ENCODE data around the gene KRTAP3-1. TPM values are rescaled to one million over a fixed set of nuclear protein-coding genes. Genes with fewer than 3 reads are reported as not detected.
A peak's percentile ranks its signal among the peaks of the same experiment; 100 is the strongest.

KRTAP3-1 gene
- polyA plus RNA-seq, 1 donor from 2014 or later = not detected

DNA sequence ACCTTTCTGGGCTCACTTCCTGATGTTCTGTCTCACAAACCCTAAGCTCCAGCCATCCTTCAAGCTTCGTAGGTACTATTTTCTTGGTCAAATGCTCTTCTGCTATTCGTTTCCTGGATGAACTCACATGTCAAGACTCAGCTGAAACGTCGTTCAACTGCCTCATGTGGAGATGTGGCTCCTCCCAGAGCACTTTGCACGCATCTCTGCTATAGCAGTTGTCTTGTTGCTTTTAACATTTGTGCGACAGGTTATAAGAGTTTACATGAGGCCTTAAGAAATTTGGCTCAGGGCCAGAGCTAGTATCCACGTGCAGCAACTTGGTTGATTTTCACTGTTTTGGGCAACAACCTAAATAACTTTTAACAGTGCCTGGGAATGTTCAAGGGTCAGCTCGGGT, 22.0 kb downstream of the KRTAP3-1 start:
- no peaks in the 10 kb centered on the region for H3K27me3 ChIP-seq (ENCODE audit: insufficient read depth, low read depth, low read length)
- H3K79me2 ChIP-seq (replicated peaks; ENCODE audit: insufficient read depth, low read length) = no peaks in the 10 kb centered on the region
- H3K9ac ChIP-seq (ENCODE audit: low read length) = no peak overlapping the region
- no peaks in the 10 kb centered on the region for H3F3A ChIP-seq (ENCODE audit: insufficient read depth, low read length, poor library complexity, severe bottlenecking)
- no peaks in the 10 kb centered on the region for H3K9me2 ChIP-seq (ENCODE audit: insufficient read depth, low read length)
- H4K20me1 ChIP-seq (ENCODE audit: insufficient read depth) = no peaks in the 10 kb centered on the region
- no peak overlapping the region for H3K4me3 ChIP-seq (ENCODE audit: low read length)
- TF ChIP-seq EP300 (conservative IDR thresholded peaks at IDR 0.05; ENCODE audit: poor library complexity, severe bottlenecking) (no peak), SMC3 (conservative IDR thresholded peaks at IDR 0.05; ENCODE audit: poor library complexity) (no peak), TAF1 (IDR thresholded peaks at IDR 0.05; ENCODE audit: low read depth) (no peak), POLR2AphosphoS5 (IDR thresholded peaks at IDR 0.05) (no peak), EZH2 (IDR thresholded peaks at IDR 0.05; ENCODE audit: borderline replicate concordance, insufficient read depth, low read length, poor library complexity, severe bottlenecking) (no peak), RAD21 (conservative IDR thresholded peaks at IDR 0.05) (no peak), MXI1 (conservative IDR thresholded peaks at IDR 0.05; ENCODE audit: poor library complexity, severe bottlenecking) (no peak)
- TF ChIP-seq, protein P1, sequence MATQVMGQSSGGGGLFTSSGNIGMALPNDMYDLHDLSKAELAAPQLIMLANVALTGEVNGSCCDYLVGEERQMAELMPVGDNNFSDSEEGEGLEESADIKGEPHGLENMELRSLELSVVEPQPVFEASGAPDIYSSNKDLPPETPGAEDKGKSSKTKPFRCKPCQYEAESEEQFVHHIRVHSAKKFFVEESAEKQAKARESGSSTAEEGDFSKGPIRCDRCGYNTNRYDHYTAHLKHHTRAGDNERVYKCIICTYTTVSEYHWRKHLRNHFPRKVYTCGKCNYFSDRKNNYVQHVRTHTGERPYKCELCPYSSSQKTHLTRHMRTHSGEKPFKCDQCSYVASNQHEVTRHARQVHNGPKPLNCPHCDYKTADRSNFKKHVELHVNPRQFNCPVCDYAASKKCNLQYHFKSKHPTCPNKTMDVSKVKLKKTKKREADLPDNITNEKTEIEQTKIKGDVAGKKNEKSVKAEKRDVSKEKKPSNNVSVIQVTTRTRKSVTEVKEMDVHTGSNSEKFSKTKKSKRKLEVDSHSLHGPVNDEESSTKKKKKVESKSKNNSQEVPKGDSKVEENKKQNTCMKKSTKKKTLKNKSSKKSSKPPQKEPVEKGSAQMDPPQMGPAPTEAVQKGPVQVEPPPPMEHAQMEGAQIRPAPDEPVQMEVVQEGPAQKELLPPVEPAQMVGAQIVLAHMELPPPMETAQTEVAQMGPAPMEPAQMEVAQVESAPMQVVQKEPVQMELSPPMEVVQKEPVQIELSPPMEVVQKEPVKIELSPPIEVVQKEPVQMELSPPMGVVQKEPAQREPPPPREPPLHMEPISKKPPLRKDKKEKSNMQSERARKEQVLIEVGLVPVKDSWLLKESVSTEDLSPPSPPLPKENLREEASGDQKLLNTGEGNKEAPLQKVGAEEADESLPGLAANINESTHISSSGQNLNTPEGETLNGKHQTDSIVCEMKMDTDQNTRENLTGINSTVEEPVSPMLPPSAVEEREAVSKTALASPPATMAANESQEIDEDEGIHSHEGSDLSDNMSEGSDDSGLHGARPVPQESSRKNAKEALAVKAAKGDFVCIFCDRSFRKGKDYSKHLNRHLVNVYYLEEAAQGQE (IDR thresholded peaks at IDR 0.05; ENCODE audit: borderline replicate concordance) = no peak
- TF ChIP-seq, protein P2, sequence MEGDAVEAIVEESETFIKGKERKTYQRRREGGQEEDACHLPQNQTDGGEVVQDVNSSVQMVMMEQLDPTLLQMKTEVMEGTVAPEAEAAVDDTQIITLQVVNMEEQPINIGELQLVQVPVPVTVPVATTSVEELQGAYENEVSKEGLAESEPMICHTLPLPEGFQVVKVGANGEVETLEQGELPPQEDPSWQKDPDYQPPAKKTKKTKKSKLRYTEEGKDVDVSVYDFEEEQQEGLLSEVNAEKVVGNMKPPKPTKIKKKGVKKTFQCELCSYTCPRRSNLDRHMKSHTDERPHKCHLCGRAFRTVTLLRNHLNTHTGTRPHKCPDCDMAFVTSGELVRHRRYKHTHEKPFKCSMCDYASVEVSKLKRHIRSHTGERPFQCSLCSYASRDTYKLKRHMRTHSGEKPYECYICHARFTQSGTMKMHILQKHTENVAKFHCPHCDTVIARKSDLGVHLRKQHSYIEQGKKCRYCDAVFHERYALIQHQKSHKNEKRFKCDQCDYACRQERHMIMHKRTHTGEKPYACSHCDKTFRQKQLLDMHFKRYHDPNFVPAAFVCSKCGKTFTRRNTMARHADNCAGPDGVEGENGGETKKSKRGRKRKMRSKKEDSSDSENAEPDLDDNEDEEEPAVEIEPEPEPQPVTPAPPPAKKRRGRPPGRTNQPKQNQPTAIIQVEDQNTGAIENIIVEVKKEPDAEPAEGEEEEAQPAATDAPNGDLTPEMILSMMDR (IDR thresholded peaks at IDR 0.05; ENCODE audit: poor library complexity, severe bottlenecking) = no peak
- no peak overlapping the region for H2AFZ ChIP-seq (ENCODE audit: low read depth, low read length)
- no peaks in the 10 kb centered on the region for H3K9me3 ChIP-seq (ENCODE audit: low read length)
- no peak overlapping the region for H3K4me2 ChIP-seq (ENCODE audit: low read length)
- H3K27ac ChIP-seq (ENCODE audit: low read length) = no peak overlapping the region
- H3K36me3 ChIP-seq (ENCODE audit: insufficient read depth, low read length) = no peaks in the 10 kb centered on the region

DNA sequence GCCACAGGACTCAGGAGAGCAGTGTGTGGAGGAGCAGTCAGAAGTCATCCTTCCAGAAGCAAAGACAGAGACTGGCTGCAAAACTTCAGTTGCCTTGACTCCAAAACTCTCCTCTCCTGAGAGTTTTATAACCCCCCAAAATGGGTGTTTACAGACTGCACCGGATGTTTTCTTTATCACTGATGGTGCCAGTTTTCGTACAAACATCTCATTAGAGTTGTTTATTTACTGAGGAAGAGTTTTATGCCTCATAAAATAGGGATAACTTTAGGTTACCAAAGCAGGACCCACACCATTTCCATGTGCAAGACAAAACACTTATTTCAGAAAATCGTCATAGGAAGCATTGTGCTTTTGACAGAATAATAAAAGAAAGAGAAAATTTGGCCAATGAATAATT, 24.7 kb downstream of the KRTAP3-1 start, which contains the start of gene KRT40:
Gene KRT40, minus strand, starts transcription at position 101 of the 400 bp plus-strand sequence. Its CDS starts 53 bp downstream, at position 48.
- Histone ChIP-seq H4K20me1 (ENCODE audit: insufficient read depth) (no peaks in the 10 kb centered on the region), H2AFZ (ENCODE audit: low read depth, low read length) (no peak within 1 kb of the TSS), H3K79me2 (replicated peaks; ENCODE audit: insufficient read depth, low read length) (no peaks in the 10 kb centered on the region), H3K27ac (ENCODE audit: low read length) (no peak within 1 kb of the TSS), H3K4me3 (ENCODE audit: low read length) (no peak within 1 kb of the TSS), H3K27me3 (ENCODE audit: insufficient read depth, low read depth, low read length) (no peaks in the 10 kb centered on the region), H3K9ac (ENCODE audit: low read length) (no peak within 1 kb of the TSS), H3K36me3 (ENCODE audit: insufficient read depth, low read length) (no peaks in the 10 kb centered on the region), H3K9me3 (ENCODE audit: low read length) (no peaks in the 10 kb centered on the region), H3F3A (ENCODE audit: insufficient read depth, low read length, poor library complexity, severe bottlenecking) (no peaks in the 10 kb centered on the region), H3K4me2 (ENCODE audit: low read length) (no peak within 1 kb of the TSS), H3K9me2 (ENCODE audit: insufficient read depth, low read length) (no peaks in the 10 kb centered on the region)
- TF ChIP-seq EZH2 (IDR thresholded peaks at IDR 0.05; ENCODE audit: borderline replicate concordance, insufficient read depth, low read length, poor library complexity, severe bottlenecking) = no peak

DNA sequence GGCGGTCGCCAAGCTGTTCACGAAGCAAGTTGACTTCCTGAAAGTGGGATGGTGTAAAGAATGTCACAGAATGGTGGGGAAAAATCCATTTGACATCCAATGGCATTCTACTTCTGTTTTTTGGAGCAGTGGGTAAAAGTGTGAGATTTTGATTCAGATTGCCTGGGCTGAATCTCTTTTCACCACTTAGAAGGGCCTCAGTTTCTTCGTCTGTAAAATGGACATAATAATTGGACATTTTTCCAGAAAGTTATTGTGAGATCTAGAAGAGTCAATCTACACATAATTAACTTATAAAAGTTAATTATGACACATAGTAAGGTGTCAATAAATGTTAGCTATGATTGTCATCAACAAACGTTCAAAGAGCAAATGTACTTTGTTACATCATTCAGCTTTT, 27.8 kb downstream of the KRTAP3-1 start:
- no peak for TF ChIP-seq SMC3 (conservative IDR thresholded peaks at IDR 0.05; ENCODE audit: poor library complexity)
- no peak for TF ChIP-seq EZH2 (IDR thresholded peaks at IDR 0.05; ENCODE audit: borderline replicate concordance, insufficient read depth, low read length, poor library complexity, severe bottlenecking)
- TF ChIP-seq, protein P2 (IDR thresholded peaks at IDR 0.05; ENCODE audit: poor library complexity, severe bottlenecking) = no peak
- peak overlapping the region; percentile 28 for H3K9ac ChIP-seq (ENCODE audit: low read length)
- peak overlapping the region; percentile 11 for H3K4me3 ChIP-seq (ENCODE audit: low read length)

More for the DNA sequence above, 27.8 kb downstream of the KRTAP3-1 start:
- H3K4me2 ChIP-seq (ENCODE audit: low read length) = no peak overlapping the region
- H3K27me3 ChIP-seq (ENCODE audit: insufficient read depth, low read depth, low read length) = no peaks in the 10 kb centered on the region
- H3K79me2 ChIP-seq (replicated peaks; ENCODE audit: insufficient read depth, low read length) = no peaks in the 10 kb centered on the region
- no peaks in the 10 kb centered on the region for H3F3A ChIP-seq (ENCODE audit: insufficient read depth, low read length, poor library complexity, severe bottlenecking)
- H3K9me3 ChIP-seq (ENCODE audit: low read length) = no peaks in the 10 kb centered on the region
- H2AFZ ChIP-seq (ENCODE audit: low read depth, low read length) = no peak overlapping the region
- H3K27ac ChIP-seq (ENCODE audit: low read length) = peak overlapping the region; percentile 64
- H3K36me3 ChIP-seq (ENCODE audit: insufficient read depth, low read length) = no peaks in the 10 kb centered on the region
- H4K20me1 ChIP-seq (ENCODE audit: insufficient read depth) = no peaks in the 10 kb centered on the region
- no peaks in the 10 kb centered on the region for H3K9me2 ChIP-seq (ENCODE audit: insufficient read depth, low read length)

Measured in neural cell (in vitro differentiated cells).